Osteocyte (in vitro differentiated cells): ENCODE results near the gene LRP1B. TPM values are rescaled to one million over a fixed set of nuclear protein-coding genes. Genes with fewer than 3 reads are reported as not detected.

Source experiments
- DNase-seq: peaks from one replicate; pipeline ENCODE4 v3.0.0; 2021; ENCODE audit warnings: mixed read lengths; ENCODE audit not compliant: unreplicated experiment; ENCODE audit errors: extremely low spot score
- H3K27ac Mint-ChIP-seq: one replicate; pipeline ENCODE4 v1.8.0; 2021; ENCODE audit warnings: mild to moderate bottlenecking, mixed read lengths; ENCODE audit not compliant: unreplicated experiment
- H3K27me3 Mint-ChIP-seq: one replicate; pipeline ENCODE4 v1.8.0; 2021; ENCODE audit warnings: mixed read lengths; ENCODE audit not compliant: unreplicated experiment
- H3K36me3 Mint-ChIP-seq: one replicate; pipeline ENCODE4 v1.8.0; 2021; ENCODE audit warnings: mixed read lengths; ENCODE audit not compliant: unreplicated experiment
- H3K4me1 Mint-ChIP-seq: one replicate; pipeline ENCODE4 v1.8.0; 2021; ENCODE audit warnings: mixed read lengths; ENCODE audit not compliant: unreplicated experiment
- H3K4me3 Mint-ChIP-seq: one replicate; pipeline ENCODE4 v1.8.0; 2021; ENCODE audit warnings: mild to moderate bottlenecking, moderate library complexity, mixed read lengths; ENCODE audit not compliant: unreplicated experiment
- H3K9me3 Mint-ChIP-seq: one replicate; pipeline ENCODE4 v1.8.0; 2021; ENCODE audit warnings: mixed read lengths; ENCODE audit not compliant: unreplicated experiment
- CTCF ChIP-seq: fragments of 200-600 bp; sonication (generic); IDR thresholded peaks from 2 replicates; pipeline ENCODE4 v1.5.0; 2021; ENCODE audit warnings: antibody characterized with exemption, mild to moderate bottlenecking, moderate library complexity
- total RNA-seq: library from RNA; stranded (reverse); gene quantifications from 2 replicates; pipeline ENCODE4 v1.2.1, GENCODE V29; 2021

LRP1B gene
- total RNA-seq, 1 donor from 2014 or later = 3.6 TPM

- DNase-seq = no peak
- H3K27me3 Mint-ChIP-seq = no peaks in the 10 kb centered on the region
- H3K4me1 Mint-ChIP-seq = no peaks in the 10 kb centered on the region
- no peak overlapping the region for H3K27ac Mint-ChIP-seq
- no peak overlapping the region for H3K4me3 Mint-ChIP-seq
- no peak for TF ChIP-seq CTCF
- no peaks in the 10 kb centered on the region for H3K36me3 Mint-ChIP-seq
- H3K9me3 Mint-ChIP-seq = no peaks in the 10 kb centered on the region
Measured at GRCh38 chr2:142061733-142062132, 69.1 kb downstream of the LRP1B start.

GRCh38 chr2:142058149-142058548 is 72.7 kb downstream of the LRP1B start:
- Mint-ChIP-seq H3K4me3 (no peak overlapping the region), H3K4me1 (no peaks in the 10 kb centered on the region), H3K9me3 (no peaks in the 10 kb centered on the region), H3K36me3 (no peaks in the 10 kb centered on the region), H3K27ac (no peak overlapping the region), H3K27me3 (no peaks in the 10 kb centered on the region)
- no peak for TF ChIP-seq CTCF
- no peak for DNase-seq

- Mint-ChIP-seq H3K36me3 (no peaks in the 10 kb centered on the region), H3K27ac (no peak overlapping the region)
- TF ChIP-seq CTCF = no peak
Measured at GRCh38 chr2:142056784-142057183, 74.0 kb downstream of the LRP1B start.

GRCh38 chr2:142052220-142052863 is 78.5 kb downstream of the LRP1B start:
- no peak overlapping the region for H3K4me3 Mint-ChIP-seq
- H3K27me3 Mint-ChIP-seq = no peaks in the 10 kb centered on the region
- H3K36me3 Mint-ChIP-seq = no peaks in the 10 kb centered on the region
- H3K27ac Mint-ChIP-seq = no peak overlapping the region
- no peaks in the 10 kb centered on the region for H3K9me3 Mint-ChIP-seq
- DNase-seq = no peak
- H3K4me1 Mint-ChIP-seq = no peaks in the 10 kb centered on the region
- TF ChIP-seq CTCF = no peak

More at GRCh38 chr2:142056784-142057183, 74.0 kb downstream of the LRP1B start:
- Mint-ChIP-seq H3K4me1 (no peaks in the 10 kb centered on the region), H3K4me3 (no peak overlapping the region), H3K9me3 (no peaks in the 10 kb centered on the region), H3K27me3 (no peaks in the 10 kb centered on the region)
- DNase-seq = no peak

- Mint-ChIP-seq H3K27ac (no peak overlapping the region), H3K4me3 (no peak overlapping the region), H3K27me3 (no peaks in the 10 kb centered on the region), H3K36me3 (no peaks in the 10 kb centered on the region), H3K4me1 (no peaks in the 10 kb centered on the region), H3K9me3 (no peaks in the 10 kb centered on the region)
- no peak for DNase-seq
- TF ChIP-seq CTCF = no peak
Measured at GRCh38 chr2:142048581-142048980, 82.2 kb downstream of the LRP1B start.
